ENCODE measurements around the gene KDM4C.
"Not testable (repeated sequence)": the region's sequence is repeated elsewhere in the genome, so short reads cannot be mapped to it uniquely, and the experiment has no call there.

KDM4C gene

DNA sequence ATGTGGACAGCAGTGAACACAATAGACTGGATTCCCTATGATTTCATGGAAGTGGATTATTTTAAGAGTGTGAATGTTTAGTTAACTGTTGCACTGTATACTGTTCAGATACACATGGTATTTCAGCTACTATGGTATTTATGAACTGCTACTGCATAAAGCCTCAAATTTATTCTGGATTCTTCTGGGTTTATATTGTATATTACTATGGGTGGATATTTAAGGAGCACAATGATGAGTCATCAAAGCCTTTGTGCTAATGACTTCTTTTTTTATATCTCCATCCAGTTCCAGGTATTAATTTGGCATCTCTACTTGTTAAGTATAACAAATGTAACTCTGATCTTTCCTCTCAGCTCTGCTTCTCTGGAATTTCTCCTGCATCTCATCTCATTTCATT is 6.8 kb downstream of the KDM4C start:
- no peak for DNase-seq

DNA sequence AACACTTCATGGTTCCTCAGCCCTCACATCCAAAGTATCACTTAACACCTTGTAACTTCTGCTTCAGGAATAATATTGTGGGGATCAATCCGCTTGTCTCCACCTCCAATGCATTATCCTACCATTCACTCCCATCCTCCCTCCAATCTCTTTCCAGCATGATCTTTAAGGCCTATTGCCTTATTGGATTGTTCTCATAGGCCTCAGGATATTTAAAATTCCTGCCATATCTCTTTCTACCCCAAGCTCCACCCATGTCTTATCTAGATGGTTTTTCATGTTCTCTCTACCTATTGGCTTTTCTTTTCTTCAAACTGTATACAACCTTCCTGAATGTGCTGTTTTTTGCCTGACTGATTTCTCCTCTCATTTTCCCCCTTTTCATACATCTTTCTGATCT is 7.2 kb downstream of the KDM4C start:
- no peak for DNase-seq

DNA sequence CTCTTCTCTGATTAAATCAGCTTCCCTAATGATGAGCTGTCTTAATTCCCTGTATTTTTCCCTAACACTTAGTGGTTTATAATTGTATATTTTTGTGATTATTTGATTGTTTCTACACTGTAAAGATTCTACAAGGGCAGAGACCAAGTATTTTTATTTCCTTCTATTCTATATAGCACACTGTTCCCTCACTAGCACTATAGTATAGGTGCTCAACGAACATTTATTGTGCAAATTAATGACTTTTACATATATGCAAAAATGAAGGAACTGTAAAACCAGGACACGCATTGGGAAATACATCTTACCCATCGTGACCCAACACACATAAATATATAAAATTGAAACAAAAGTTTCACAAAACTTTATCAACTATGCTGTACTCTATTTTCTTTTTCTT is 7.6 kb downstream of the KDM4C start:
- no peak for DNase-seq

DNA sequence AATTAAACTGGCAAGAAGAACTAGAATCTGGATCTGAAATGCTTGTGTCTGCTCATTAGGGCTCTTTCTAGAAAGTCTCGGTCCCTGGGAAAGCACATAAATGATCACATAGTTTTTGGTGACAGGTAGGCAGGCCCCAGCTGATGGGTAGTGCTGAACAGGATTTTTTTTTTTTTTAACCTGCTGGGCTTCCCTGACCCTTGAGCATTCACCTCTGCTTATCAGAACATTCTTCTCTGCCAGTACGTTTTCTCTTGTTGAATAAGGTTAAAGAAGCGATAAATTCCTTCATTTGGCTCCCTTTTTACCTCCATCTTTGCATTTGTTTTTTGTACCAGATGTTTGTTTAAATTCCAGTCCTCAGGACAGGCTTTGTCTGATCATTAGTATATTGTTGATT is 8.8 kb downstream of the KDM4C start:
- no peak for DNase-seq

DNA sequence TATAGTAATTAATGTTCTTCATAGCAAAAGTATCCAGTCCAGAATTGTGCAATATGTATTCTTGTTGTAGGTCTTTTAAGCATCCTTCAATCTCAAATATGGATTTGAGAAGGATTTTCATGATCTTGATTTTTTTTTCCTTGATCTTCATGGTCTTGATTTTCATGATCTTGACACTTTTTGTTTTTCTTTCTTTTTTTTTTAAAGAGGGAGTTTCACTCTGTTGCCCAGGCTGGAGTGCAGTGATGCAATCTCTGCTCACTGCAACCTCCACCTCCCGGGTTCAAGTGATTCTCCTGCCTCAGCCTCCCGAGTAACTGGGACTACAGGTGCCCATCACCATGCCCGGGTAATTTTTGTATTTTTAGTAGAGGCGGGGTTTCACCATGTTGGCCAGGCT is 10.8 kb downstream of the KDM4C start:
- not testable (repeated sequence) for DNase-seq

DNA sequence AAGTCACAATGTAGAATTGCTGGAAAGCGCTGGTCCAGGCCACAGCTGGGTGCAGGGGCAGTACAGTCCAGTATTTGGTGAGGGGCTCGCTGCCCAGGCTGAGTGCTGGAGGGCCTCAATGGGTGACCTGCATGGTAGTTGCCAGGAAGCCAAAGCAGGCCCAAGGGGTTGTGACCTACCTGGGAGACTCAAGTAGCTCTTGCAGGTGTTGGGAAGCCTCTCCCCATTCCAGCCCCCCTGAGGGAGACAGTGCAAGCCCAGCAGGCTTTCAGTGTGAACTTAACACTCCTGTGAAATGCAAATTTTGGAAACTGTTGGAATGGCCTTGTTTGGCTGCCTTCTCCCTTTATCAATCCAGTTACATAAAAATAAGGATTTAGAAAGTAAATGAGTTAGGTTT is 13.9 kb downstream of the KDM4C start:
- DNase-seq, result no peak

DNA sequence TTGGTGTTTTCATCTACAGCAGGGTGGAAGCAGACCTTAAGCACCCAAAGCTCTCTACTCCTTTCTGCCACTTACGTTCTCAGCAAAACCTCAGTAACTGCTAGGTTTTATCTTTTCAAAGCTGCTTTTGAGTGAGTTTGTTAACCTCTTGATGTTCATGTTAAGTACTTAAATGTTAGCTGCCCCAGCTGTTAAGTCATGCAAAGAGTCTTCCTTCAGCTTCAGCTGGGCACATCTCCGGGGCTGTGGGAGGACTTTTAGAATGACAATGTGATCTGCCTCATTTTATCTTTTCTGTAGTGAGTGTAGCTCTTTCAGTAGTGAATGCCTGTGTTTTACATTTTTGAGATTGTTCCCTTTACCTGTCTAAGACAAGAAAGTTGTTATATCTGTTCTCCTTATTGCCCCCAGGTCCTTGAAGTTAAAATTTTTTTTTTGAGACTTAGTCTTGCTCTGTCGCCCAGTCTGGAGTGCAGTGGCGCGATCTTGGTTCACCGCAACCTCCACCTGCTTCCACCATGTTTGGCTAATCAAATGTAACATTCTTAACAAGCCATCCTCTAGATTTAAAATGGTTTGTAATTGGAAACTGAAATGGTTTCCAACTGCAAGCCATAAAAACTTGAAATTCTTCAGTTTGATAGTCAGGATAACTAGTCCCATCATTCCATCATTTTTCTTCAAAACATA is 19.6 kb downstream of the KDM4C start:
- no peak for DNase-seq

DNA sequence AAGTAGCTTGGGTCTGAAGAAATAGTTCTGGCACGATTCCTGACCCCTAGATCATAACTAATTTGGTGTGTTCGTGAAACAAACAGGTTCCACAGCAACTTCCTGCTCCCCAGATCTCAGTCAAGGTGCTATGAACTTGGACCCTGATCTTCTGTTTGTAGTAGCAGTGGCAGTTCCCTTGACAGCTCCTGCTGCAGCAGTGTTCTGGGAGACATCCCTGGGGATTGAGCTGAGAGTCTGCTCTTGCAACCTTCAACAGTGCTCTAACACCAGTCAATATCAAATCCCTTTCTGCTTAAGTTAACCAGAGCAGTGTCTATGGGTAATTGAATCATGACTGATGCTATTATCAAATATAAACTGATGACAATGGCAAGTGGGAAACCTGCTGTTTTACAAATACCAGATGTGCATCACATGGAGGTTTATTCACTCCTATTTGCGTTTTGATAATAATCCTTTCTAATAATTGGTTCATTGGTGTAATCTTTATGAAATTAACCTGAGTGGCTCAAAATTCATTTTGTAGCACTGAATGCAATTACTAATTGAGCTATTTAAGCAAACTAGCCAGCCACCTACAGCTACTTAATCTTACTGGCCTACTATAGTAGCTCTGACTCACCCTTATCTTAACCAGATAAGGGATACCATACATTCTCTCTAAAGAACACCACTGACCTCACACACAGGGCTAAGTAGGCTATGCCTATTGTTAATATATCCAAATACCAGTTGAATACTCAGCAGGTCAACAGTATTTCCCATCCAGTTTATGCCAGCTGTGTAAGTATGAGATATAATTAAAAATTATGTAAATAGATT is 21.9 kb downstream of the KDM4C start:
- DNase-seq, result no peak

DNA sequence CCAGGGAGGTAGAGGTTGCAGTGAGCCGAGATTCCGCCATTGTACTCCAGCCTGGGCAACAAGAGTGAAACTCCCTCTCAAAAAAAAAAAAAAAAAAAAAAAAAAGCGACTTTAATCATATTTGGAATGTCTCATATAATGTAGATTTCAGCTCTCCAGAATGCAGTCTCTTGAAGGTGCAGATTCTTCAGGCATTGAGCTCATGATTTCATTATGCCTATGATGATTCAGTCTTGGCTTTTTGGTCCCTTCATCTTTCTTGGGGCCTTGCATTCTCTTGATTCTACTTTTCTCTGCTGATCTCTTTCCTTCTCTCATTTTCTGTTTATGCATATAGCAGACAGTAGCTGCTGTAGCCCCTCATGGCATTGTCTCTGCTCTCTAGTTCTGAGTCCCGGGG is 22.9 kb downstream of the KDM4C start:
- no peak for DNase-seq

DNA sequence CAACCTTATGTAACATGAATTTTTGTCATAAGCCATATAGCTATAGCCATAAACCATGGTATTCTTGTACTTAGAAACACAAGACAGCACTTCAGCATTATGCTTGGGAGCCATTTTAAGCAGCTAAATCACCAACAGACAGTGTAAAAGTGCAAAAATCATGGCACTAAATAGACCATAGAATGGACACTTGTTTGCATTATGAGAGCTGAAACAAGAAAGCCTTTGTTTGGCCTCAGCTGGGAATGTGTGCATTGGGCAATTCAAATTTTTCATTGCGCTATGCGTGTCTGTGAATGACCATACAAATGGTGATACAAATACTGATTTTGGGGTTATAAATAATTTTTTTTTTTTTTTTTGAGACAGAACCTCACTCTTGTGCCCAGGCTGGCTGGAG is 23.7 kb downstream of the KDM4C start:
- DNase-seq, result no peak

DNA sequence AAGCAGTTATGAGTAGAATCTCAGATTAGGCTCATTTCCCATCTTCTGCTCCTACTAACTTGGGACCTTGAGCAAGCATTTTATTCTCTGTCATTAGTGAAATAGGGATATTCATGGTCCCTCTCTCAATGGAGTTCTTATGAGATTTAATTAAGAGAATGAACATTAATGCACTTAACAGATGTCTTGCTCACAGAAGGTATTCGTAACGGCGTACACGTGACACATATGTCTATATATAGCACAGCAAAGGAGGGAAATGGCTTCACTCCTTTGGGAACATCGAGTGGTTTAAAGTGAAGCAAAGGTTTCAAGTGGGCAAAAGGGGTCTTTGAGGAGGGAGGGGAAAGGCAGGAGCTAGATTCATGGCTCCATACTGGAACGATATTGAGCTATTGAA is 24.6 kb downstream of the KDM4C start:
- DNase-seq, result no peak

DNA sequence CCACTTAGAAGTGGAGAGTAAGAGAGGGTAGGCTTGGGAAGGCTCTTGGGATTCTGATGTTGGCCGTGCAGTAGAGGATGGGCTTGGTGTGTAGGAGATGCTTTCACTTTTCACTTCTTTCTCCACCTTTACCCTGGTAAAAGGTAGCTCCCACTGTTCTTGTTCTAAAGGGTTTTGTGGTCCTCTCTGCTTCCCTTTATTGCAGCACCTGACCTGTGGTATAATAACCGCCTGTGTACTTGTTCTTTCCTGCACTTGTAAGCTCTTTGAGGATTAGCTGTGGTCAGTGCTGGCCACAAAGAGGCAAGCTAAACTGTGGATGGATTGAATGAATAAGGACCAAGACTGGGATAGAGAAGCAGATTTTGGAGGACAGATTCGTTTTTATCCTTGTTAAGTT is 25.2 kb downstream of the KDM4C start:
- DNase-seq, result no peak

DNA sequence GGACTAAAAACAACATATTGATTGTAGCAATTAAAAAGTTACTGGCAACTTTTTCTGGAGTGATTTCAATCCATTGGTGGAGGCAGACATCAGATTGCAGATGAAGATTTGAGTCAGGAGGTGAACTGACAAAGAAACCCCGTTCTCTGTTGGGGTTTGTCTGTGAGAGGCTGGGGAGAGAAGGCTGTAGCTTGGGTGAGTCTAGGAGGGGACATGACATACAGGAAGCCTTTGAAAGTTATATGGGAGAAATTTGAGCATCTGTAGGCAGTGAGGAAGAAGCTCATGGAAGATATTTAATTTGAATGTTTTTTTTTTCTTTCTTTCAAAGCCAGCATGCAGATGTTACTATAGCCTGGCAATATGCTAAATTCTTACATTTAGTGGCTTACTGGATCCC is 26.0 kb downstream of the KDM4C start:
- no peak for DNase-seq

DNA sequence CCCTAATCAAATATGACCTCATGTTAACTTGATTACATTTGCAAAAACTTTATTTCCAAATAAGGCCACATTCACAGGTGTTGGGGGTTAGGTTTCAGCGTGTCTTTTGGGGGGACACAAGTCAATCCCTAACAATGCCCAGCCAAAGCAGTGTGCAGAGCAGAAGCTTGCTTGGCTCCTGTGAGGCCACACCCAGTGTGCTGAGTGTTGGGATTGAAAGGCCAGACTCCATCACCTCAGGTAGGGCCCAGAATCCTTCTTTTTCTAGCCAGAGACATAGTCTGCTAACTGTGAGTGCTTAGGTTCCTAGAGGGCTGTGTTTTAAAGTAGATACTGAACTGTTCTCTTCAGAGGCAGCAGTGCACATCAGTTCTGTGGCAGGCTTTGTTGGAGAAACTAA is 27.9 kb downstream of the KDM4C start:
- DNase-seq, result no peak

DNA sequence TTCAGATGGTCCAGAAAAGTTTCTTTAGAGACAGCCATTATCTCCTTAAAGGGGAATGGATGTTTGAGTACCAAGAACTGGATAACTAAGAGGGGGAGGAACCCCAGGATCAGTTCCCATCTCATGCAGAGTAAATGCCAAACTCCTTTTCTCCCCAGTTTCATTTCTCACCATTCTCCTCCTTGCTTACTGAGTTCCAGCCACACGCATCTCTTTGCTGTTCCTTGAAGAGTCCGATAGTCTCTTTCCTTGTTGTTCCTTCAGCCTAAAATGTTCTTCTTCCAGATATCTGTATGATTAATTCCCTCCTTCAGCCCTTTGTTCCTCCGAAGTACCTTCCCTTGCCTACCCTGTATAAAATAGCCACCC is 30.0 kb downstream of the KDM4C start:
- DNase-seq, result no peak

DNA sequence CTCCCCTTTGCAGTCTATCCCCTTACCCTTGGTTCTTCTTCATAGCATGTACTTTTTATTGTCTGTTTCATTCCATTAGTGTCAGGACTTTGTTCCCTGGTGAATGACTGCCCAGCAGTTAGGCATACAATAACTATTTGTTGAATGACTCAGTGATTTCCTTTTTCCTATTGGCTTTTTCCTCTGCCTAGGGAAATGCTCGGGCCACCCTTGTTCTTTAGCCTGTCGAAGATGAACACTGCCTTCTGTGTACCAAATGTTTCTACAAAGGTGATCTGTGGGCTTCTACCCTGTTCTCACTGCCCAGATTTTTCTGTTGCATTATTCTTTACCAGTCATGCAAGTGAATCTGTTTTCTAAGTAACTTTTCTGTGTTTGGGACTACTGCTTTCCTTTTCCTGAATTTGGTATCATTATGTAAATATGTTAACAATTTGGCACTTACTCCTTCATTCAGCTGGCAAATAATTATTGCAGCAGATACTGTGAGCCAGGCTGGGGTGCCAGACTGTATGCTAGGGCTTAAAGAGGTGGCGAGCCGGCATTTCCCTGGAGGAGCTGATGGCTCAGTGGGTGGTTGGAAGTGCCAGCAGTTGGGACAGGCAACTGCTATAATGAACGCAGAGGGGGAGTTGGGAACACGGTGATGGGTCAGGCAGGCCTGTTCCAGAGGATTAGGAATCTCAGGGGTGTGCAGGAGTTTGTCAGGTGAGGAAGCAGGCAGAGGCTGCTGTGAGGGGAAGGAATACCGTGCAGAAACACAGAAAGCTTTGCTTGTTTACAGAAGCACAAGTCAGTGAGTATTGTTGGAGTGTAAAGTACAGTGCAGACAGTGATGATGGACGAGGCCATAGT is 30.6 kb downstream of the KDM4C start:
- no peak for DNase-seq

DNA sequence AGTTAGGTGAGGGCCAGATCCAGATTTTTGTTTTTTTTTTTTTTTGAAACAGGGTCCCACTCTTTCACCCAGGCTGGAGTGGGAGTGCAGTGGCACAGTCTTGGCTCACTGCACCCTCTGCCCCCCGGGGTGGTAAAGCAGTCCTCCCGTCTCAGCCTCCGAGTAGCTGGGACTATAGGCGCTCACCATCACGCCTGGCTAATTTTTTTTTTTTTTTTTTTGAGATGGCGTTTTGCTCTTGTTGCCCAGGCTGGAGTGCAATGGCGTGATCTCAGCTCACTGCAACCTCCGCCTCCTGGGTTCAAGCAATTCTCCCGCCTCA is 31.2 kb downstream of the KDM4C start:
- DNase-seq, result not testable (repeated sequence)

DNA sequence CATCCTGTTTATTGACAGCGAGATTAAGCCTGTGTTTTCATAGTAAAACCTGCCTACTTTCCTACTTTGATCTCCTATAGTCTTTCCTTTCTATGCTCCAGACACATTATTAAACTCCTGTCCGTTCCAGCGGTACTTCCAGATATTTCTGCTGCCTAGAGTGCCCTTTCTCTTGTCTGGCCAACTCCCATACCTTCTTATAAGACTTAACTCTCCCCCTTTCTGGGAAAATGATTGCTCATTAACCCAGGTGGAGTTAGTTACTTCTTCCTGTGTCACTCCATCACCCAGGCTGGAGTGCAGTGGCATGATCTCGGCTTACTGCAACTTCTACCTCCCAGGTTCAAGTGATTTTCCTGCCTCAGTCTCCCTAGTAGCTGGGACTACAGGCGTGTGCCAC is 33.1 kb downstream of the KDM4C start:
- no peak for DNase-seq

DNA sequence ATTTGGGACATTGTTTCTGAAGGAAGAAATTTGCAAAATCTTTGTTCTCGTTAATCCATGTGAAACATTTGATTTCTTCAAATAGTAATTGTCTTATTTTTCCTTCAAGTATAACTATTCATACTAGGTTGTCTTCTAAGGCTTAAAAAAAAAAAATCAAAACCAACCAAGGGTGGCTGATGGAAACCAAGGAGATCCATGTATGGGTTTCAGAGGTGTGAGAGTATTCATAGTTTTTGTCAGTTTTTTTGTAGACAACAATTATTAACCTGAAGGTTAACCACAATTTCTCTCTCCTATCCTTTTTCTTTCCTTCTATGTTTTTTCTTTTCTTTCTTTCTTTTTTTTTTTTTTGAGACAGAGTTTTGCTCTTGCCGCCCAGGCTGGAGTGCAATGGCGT is 35.4 kb downstream of the KDM4C start:
- DNase-seq, result no peak

DNA sequence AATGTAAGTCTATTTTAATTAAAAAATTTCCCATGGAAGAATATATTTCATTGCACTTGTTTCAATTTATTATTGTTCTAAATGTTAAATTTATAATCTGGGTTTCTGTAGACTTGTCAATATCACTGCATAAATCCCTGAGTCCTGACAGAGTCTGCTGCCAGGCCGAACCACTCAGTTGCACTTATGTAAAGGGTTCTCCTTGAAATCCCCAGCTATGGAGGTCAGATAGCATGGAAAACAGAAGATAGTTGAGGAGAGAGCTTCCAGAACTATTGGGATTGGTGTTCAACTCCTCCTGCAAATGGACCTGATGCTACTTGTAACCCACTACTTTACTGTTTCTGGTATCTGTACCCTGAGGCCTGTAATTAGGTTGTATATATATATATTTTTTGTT is 37.2 kb downstream of the KDM4C start:
- no peak for DNase-seq

DNA sequence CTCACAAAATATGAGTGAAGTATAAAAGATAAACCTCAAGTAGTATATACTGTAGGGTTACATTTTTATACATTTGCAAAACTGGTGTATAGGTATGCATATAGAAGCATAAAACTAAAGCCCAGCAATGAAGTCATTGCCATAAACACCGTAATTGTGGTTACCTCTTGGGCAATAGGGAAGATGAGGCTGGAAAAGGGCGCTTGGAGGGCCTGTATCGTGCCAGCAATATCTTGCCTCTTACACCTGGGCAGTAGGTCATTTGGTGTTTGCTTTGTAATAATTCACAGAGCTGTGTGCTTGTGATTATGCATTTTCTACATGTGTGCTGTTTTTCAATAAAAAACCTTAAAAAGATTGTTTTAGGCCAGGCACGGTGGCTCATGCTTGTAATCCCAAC is 45.2 kb downstream of the KDM4C start:
- no peak for DNase-seq

DNA sequence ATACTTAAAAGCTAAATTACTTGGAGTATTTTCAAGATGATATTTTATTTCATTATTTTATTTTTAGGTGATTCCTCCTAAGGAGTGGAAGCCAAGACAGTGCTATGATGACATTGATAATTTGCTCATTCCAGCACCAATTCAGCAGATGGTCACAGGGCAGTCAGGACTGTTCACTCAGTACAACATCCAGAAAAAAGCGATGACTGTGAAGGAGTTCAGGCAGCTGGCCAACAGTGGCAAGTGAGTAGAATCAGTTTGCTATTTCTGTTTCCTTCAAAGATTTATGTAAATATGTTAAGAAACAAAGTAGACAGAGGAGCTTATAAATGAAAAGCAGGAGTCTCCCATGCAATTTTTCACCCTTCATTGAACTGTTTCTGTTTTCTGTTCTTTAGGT is 47.8 kb downstream of the KDM4C start:
- no peak for DNase-seq

DNA sequence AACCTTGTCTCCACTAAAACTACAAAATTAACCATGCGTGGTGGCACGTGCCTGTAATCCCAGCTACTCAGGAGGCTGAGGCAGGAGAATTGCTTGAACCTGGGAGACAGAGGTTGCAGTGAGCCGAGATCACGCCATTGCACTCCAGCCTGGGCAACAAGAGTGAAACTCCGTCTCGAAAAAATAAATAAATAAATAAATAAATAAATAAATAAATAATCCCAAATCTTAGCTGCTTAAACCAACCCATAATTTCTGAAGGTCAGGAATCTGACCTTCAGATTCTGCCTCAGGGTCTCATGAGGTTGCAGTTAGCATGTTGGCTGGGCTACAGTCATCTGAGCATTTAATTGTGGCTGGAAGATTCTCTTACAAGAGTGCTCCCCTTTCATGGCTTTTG is 48.5 kb downstream of the KDM4C start:
- not testable (repeated sequence) for DNase-seq

DNA sequence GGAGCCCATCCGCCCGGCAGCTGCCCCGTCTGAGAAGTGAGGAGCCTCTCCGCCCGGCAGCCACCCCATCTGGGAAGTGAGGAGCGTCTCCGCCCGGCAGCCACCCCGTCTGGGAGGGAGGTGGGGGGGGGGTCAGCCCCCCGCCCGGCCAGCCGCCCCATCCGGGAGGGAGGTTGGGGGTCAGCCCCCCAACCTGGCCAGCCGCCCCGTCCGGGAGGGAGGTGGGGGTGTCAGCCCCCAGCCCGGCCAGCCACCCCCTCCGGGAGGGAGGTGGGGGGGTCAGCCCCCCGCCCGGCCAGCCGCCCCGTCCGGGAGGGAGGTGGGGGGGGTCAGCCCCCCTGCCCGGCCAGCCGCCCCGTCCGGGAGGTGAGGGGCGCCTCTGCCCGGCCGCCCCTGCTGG is 49.9 kb downstream of the KDM4C start:
- not testable (repeated sequence) for DNase-seq

All from right forelimb (tissue), 1 donor.